HEK293 (cell line): ENCODE results near the gene HABP4.

Experiments
- CTCF ChIP-seq: fragments of 450-650 bp; formaldehyde crosslinking; IDR thresholded peaks from 2 replicates; pipeline ENCODE4 v1.5.1; 2016; ENCODE audit warnings: missing biosample characterization, missing genetic modification characterization
- KLF9 ChIP-seq: fragments of 450-650 bp; formaldehyde crosslinking; IDR thresholded peaks from 2 replicates; pipeline ENCODE4 v1.5.1; 2016; ENCODE audit warnings: missing biosample characterization, missing genetic modification characterization, low read depth
- MEIS1 ChIP-seq: sonication (generic); formaldehyde crosslinking; IDR thresholded peaks from 2 replicates; pipeline ENCODE4 v1.8.1; 2022; ENCODE audit warnings: missing genetic modification reagents, mild to moderate bottlenecking, borderline replicate concordance
- PBX3 ChIP-seq: sonication (generic); formaldehyde crosslinking; IDR thresholded peaks from 2 replicates; pipeline ENCODE4 v1.8.1; 2022; ENCODE audit warnings: mild to moderate bottlenecking, moderate library complexity, missing genetic modification reagents
- SETDB1 ChIP-seq: IDR thresholded peaks from one replicate; pipeline ENCODE4 v1.6.1; 2017; ENCODE audit warnings: mild to moderate bottlenecking, low read length, moderate library complexity, mixed read lengths; ENCODE audit not compliant: insufficient read length
- SP2 ChIP-seq: fragments of 450-650 bp; formaldehyde crosslinking; IDR thresholded peaks from 2 replicates; pipeline ENCODE4 v1.5.1; 2016; ENCODE audit warnings: missing biosample characterization, missing genetic modification characterization
- ZFP41 ChIP-seq: fragments of 450-650 bp; formaldehyde crosslinking; IDR thresholded peaks from 2 replicates; pipeline ENCODE4 v1.5.1; 2016; ENCODE audit warnings: missing biosample characterization, missing genetic modification characterization, borderline replicate concordance
- ZNF416 ChIP-seq: fragments of 450-650 bp; formaldehyde crosslinking; IDR thresholded peaks from 2 replicates; pipeline ENCODE4 v1.5.1; 2016; ENCODE audit warnings: missing biosample characterization, missing genetic modification characterization
- ZNF449 ChIP-seq: fragments of 450-650 bp; formaldehyde crosslinking; IDR thresholded peaks from 2 replicates; pipeline ENCODE4 v1.5.1; 2017; ENCODE audit warnings: missing biosample characterization, mild to moderate bottlenecking, missing genetic modification characterization, moderate library complexity
- ZNF513 ChIP-seq: fragments of 450-650 bp; IDR thresholded peaks from 2 replicates; pipeline ENCODE4 v1.5.1; 2018; ENCODE audit warnings: missing biosample characterization, missing genetic modification characterization
- ZNF639 ChIP-seq: fragments of 450-650 bp; formaldehyde crosslinking; IDR thresholded peaks from 2 replicates; pipeline ENCODE4 v1.5.1; 2016; ENCODE audit warnings: missing biosample characterization, missing genetic modification characterization
- ZNF658 ChIP-seq: fragments of 450-650 bp; formaldehyde crosslinking; IDR thresholded peaks from 2 replicates; pipeline ENCODE4; 2016; ENCODE audit warnings: missing biosample characterization, missing genetic modification characterization
- ZNF670 ChIP-seq: fragments of 450-650 bp; formaldehyde crosslinking; IDR thresholded peaks from 2 replicates; pipeline ENCODE4 v1.5.1; 2016; ENCODE audit warnings: missing biosample characterization, missing genetic modification characterization, low read depth

GRCh38 chr9:96429732-96430131 is 20.2 kb upstream of the HABP4 start:
- TF ChIP-seq ZNF670 (tag by site-specific recombination) (no peak), SETDB1 (no peak), ZNF416 (tag by site-specific recombination) (no peak), SP2 (tag by site-specific recombination) (no peak), CTCF (tag by site-specific recombination) (no peak), ZNF658 (no peak), PBX3 (CRISPR knock-in tag) (no peak), KLF9 (tag by site-specific recombination) (no peak), MEIS1 (CRISPR knock-in tag) (no peak), ZFP41 (tag by site-specific recombination) (no peak), ZNF513 (tag by site-specific recombination) (no peak), ZNF449 (tag by site-specific recombination) (no peak), ZNF639 (tag by site-specific recombination) (no peak)
